Muscle of back (tissue), 13 donors: ENCODE data around the gene RBM48. TPM values are rescaled to one million over a fixed set of nuclear protein-coding genes. Genes with fewer than 3 reads are reported as not detected.
"Not testable (repeated sequence)": the region's sequence is repeated elsewhere in the genome, so short reads cannot be mapped to it uniquely, and the experiment has no call there.

ENCODE experiments used
- DNase-seq, 3 donors: peaks; one replicate each; pipeline versions ENCODE4 v3.0.0 to v3.0.0-alpha.2; 2013
- long read RNA-seq, 9 donors: transcript quantifications; one replicate each; lab custom pipeline, GENCODE V29; 2026
- polyA plus RNA-seq, 10 donors: library from polyadenylated mRNA; unstranded; fragments of 120-200 nt; gene quantifications; one replicate each; pipeline ENCODE4 v1.2.1, GENCODE V29; 2013; ENCODE audit not compliant: insufficient read length in 10 of 10

RBM48 gene
- 10 to 100 TPM; 10.1 to 15.0 (median 12.4) TPM for polyA plus RNA-seq
- long read RNA-seq, donor 1, partial matches to known transcripts, result 0 of 3 reads
- long read RNA-seq, donor 1, other reads (novel, unspliced or antisense), result 0 of 3 reads
- long read RNA-seq, donor 2, result 0 reads
- long read RNA-seq, donor 3, result 0 reads
- long read RNA-seq, donor 4, full-length matches to known transcripts, result 4 of 4 reads
- long read RNA-seq, donor 4, partial matches to known transcripts, result 0 of 4 reads
- long read RNA-seq, donor 4, other reads (novel, unspliced or antisense), result 0 of 4 reads
- long read RNA-seq, donor 5, partial matches to known transcripts, result 0 of 3 reads
- long read RNA-seq, donor 5, other reads (novel, unspliced or antisense), result 0 of 3 reads
- long read RNA-seq, donor 6, full-length matches to known transcripts, result 4 of 4 reads
- long read RNA-seq, donor 6, partial matches to known transcripts, result 0 of 4 reads
- long read RNA-seq, donor 6, other reads (novel, unspliced or antisense), result 0 of 4 reads
- long read RNA-seq, donor 7, full-length matches to known transcripts, result 5 of 5 reads
- long read RNA-seq, donor 7, partial matches to known transcripts, result 0 of 5 reads
- long read RNA-seq, donor 7, other reads (novel, unspliced or antisense), result 0 of 5 reads
- long read RNA-seq, donor 8, full-length matches to known transcripts, result 3 of 3 reads
- long read RNA-seq, donor 8, partial matches to known transcripts, result 0 of 3 reads
- long read RNA-seq, donor 8, other reads (novel, unspliced or antisense), result 0 of 3 reads
- long read RNA-seq, donor 9, result 0 reads

GRCh38 chr7:92528188-92528957, at the start of gene RBM48, which contains the start of gene PEX1:
Gene RBM48, plus strand, starts transcription at chr7:92528795. Its CDS starts 19 bp downstream, at chr7:92528814.
Gene PEX1, minus strand, starts transcription at chr7:92528520. Its CDS starts 85 bp downstream, at chr7:92528435.
- DNase-seq, result peak; percentile 99

DNA sequence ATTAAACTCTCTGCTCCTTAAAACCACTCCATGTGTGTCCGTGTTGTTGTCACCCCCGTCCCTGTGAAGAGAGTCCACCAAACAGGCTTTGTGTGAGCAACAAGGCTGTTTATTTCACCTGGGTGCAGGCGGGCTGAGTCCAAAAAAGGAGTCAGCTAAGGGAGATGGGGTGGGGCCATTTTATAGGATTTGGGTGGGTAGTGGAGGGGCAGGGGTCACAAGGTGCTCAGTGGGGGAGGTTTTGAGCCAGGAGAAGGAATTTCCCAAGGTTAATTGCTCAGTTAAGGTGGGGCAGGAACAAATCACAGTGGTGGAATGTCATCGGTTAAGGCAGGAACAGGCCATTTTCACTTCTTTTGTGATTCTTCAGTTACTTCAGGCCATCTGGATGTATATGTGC, 49.4 kb upstream of the RBM48 start:
- DNase-seq, result not testable (repeated sequence)

DNA sequence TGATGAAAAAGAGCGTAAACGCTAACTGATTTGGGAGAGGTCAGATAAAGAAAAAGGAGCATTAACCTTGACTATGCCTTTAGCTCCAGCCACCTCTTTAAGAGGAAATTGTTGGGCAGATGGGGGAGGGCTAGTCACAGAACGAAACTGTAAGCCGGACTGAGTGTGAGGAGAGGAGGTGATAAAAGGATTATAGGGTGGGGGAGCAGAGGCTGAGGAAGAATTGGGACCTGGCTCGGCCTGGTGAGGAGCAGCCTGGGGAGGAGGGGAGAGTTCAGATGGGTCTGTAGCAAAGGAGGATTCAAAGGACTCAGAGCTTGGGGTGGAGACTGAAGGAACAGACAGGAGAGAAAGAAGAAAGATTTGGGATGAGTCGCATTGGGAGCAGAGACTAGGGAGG, 45.0 kb upstream of the RBM48 start:
- not testable (repeated sequence) for DNase-seq

DNA sequence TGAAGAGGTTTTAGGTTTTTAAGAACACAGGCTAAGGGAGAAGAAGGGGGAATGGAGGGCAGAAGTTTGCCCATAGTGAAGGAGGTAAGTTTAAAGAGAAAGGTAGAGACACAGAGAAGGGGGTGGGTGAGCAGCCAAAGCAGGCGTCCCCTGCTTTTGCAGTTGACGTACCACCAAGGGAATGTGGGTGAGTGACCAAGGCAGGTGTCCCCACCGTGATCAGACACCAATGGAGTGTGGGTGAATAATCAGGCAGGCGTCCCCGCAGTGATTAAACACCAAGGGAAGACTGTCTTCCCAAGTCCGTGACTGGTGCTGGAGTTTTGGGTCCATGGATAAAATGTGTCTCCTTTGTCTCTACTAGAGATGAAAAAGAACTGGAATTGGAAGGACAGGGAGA, 44.4 kb upstream of the RBM48 start:
- not testable (repeated sequence) for DNase-seq

GRCh38 chr7:92485267-92485892, 43.2 kb upstream of the RBM48 start:
- no peak for DNase-seq

DNA sequence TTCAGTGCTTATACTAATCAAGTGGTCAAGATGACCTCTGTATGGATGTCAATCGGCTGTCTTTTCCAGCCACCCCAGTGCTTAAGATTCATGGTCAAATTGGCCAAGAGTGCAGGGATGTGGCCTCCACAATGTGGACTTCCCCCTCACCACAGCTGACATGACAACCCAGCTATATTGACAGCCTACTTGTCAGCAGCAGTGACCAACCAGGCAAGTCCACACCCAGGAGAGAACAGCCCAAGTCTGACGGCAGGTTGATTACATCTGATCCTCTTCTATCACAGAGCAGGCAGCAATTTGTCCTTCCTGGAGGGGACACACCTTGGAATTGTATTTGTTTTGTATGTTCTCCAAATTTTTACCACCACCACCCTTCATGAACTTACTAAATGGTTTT, 42.6 kb upstream of the RBM48 start:
- no peak for DNase-seq

DNA sequence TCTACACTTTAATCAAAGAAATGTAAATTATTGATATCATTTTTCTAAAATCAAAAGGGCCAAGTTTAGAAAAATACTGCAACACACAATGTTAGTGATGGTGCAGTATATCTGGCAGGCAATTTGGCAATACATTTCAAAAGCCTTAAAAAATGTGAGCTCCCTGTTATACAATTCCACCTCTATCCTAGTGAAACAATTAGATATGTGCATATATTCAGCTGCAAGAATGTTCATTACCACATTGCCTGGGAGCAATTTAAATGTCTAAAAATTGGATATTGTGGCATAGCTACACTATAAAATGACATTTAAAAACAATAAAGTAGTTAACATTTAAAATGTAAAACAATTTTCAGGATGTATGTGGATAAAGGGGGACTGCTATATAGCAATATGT, 40.8 kb upstream of the RBM48 start:
- DNase-seq, result no peak

GRCh38 chr7:92489634-92490033, 39.0 kb upstream of the RBM48 start:
- DNase-seq, result no peak

DNA sequence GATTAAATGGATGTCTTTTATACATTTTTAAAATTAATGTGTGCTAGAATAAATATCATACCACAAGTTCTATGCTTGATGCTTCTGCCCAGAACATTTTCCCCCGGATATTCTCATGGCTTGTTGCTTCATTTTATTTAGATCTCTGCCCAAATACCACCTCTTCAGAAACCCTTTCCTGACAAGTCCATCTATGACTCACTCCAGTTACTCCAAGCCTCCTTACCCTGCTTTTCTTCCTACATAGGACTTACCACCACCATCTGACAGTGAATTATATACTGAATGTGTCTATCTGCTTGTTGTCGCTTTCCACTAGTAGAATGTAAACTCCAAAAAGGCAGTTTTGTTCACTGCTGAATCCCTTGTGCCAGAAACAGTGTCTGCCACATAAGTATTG, 31.7 kb upstream of the RBM48 start:
- DNase-seq, result no peak

- no peak for DNase-seq
Observed at GRCh38 chr7:92498557-92498956, 30.0 kb upstream of the RBM48 start.

DNA sequence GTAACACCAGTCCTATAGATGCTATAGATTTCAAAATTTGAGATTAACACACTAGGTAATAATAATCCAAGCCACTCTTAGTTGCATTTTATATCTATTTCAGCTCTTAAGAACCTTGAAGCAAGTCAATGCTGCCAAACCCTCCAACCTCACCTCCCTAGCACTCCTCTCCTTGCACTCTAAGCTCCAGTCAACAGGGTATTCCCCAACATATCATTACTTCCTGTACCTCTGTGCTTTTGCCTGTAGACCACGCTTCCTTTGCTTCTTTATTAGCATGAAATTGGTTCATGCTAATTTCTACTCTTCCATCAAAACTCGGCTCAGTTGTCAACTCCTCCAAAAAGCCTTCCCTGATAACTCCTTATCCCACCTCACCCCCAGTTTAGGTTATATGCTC, 24.8 kb upstream of the RBM48 start:
- DNase-seq, result no peak

DNA sequence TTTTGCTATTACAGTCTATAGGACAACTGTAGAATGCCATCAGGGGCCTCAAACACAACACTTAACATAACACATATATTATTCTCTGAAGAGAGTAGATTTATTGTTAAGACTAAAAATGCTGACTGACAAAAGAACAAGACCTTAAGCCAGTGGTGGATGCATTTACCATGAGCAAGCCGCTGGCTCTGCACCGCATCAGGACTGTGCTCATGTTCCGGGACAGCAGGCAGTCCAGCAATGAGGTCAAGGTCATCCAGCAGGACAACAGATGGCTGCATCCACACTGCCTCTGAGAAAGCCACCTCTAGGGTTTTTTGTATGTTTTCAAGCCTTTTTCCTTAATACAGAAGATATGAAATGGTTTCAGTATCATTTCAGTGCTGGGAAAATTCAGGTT, 24.0 kb upstream of the RBM48 start:
- no peak for DNase-seq

DNA sequence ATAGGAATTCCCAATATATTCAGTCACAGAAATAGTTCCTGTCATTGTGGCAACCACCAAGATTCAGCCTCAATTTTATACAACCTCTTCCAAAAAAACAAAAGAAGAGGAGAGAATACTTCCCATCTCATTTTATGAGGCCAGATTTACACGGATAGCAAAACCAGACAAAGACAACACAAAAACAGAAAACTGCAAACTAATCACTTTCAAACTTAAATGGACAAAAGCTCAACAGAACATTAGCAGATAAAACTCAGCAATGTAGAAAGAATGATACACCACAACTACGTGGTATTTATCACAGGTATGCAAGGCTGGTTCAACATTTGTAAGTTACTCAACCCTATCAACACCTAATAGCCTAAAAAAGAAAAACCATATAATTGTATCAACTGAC, 22.2 kb upstream of the RBM48 start:
- no peak for DNase-seq

DNA sequence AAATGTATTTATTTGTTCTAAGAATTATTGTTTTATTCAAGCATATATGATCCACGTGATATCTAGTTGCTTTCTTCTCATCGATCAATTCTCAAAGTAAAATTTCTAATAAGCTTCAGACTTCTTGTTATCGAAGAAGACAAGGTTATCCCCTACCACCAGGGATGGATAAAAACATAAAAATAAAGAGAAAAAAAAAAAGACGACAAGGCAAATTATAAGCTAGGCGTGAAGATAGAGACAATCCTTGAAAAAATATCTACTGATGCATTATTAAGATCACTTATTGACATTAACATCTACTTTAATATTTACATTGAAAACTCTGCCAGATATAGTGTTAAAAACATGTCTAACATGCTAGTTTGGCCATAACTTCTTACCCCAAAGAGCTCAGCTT, 19.6 kb upstream of the RBM48 start:
- no peak for DNase-seq

DNA sequence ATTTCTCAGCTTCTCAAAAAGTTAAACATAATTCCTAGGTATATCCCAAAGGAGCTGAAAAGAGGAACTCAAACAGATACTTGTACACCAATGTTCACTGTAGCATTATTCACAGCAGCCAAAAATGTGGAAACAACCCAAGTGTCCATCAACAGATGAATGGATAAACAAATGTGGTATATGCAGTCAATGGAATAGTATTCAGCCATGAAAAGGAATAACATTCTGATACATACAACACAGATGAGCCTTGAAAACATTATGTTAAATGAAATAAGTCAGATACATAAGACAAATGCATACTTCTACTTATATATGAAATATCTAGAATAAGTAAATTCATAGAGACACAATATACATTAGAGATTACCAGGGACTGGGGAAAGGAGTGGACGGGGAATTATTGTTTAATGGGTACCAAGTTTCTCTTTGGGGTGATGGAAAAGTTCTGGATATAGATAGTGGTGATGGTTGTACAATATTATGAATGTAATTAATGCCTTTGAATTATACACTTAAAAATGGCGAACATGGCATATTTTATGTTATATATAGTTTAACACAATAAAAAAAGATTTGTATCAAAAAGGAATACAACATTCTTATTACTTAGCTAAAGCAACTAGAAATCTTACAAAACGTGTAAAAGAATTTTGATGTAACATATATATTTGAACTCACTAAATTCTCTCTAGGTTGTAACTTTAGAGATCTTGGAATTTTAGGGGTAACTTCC, 15.3 kb upstream of the RBM48 start:
- no peak for DNase-seq

DNA sequence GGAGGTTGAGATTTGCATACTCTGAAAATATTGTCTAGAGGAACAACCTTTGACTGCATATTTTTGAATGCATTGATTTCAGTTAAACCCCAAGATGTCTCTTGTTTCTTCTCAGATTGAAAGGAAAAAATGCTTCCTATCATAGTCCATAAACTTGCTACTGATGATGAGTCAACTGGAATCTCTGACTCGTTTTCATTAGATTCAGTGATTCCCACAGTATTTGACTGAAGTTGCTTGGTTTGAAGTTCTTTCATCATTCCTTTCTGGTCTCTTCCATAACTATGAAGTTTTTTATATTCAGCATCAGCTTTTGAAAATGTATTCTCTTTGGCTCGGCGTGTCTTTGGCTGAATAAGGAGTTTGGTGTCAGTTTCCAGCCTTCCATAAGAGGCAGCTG, 11.0 kb upstream of the RBM48 start:
- DNase-seq, result peak in 1 of 3 donors; percentile 8

- no peak for DNase-seq
Observed at GRCh38 chr7:92520024-92520423, 8.6 kb upstream of the RBM48 start.

- no peak for DNase-seq
Observed at GRCh38 chr7:92523110-92523509, 5.5 kb upstream of the RBM48 start.

- DNase-seq, result peak; percentile 25 to 75 (median 43)
Observed at GRCh38 chr7:92527300-92528187, 1.1 kb upstream of the RBM48 start.

GRCh38 chr7:92528958-92529264, 316 bp downstream of the RBM48 start:
- DNase-seq, result no peak
